HG03439 (cell line): ENCODE results near the gene HCCS.
"Not testable (repeated sequence)": the region's sequence is repeated elsewhere in the genome, so short reads cannot be mapped to it uniquely, and the experiment has no call there.

ENCODE experiments used
- ATAC-seq: cut with Tn5 transposase; IDR thresholded peaks from one replicate; pipeline ENCODE4 v1.9.1; 2021; ENCODE audit warnings: mild to moderate bottlenecking, moderate library complexity; ENCODE audit not compliant: unreplicated experiment

Gene HCCS

GRCh38 chrX:11119313-11119943 is 8.3 kb downstream of the HCCS start:
- ATAC-seq, result no peak

- ATAC-seq, result not testable (repeated sequence)
Measured at GRCh38 chrX:11123087-11123486, 12.0 kb downstream of the HCCS start.

GRCh38 chrX:11124112-11124511 is 13.0 kb downstream of the HCCS start:
- ATAC-seq, result no peak

DNA sequence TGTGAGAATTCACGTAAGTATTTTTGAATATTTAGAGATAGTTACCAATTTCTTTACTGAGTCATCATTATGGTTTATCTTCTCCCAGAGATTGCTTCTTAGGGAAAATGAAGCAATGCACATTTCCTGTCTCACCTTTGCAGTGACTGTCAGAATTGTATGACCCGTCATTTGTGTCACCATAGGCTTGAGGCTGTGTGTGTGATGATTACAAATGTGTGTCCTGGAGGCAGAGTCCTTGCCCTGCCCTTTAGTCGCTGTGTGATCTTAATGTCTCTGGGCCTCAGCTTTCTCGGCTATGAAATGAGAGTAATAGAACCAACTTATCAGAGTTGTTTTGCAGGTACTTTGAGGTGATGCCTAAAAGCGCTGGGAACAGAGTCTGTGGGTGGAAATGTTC is 13.9 kb downstream of the HCCS start:
- no peak for ATAC-seq

DNA sequence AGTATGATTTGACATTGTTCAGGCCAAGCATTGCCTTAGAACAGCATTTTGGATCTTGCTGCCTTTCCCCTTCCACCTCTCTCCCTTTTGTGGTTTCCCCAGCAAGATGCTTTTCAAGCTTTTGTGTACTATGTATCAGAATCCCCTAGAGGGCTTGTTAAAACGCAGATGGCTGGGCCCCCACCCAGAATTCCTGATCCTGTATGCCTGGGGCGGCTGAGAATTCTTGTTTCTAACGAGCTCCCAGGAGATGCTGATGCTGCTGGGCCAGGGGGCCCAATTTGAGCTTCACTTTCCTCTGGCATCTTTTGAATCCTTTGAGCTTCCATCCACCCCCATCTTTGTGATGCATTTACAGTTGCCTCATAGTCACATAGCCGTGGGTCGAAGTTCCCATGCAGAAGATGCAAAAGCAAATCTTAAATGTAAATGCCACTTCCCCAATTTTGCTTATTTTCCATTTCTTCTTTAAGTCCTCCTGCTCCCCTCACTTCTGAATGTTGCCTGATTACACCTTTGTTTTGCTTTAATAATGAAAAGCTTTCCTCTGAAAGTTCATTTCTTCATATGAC is 18.5 kb downstream of the HCCS start:
- ATAC-seq, result no peak

DNA sequence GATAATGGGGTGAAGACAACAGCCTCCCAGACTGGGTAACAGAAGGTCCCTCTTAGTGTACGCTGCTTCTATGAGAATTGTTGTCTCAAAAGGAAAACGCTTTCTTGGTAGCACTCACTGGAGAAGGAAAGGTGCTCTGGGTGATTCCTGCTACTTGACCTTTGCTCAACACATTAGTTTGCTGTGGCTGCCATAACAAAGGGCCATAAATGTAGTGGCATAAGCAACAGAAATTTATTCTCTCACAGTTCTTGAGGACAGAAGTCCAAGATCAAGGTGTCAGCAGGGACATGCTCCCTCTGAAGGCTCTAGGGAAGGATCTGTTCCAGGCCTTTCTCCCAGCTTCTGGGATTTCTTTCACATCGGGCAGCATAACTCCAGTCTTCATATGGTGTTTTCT is 19.0 kb downstream of the HCCS start:
- ATAC-seq, result no peak

GRCh38 chrX:11131146-11131545 is 20.0 kb downstream of the HCCS start:
- no peak for ATAC-seq

GRCh38 chrX:11135564-11136185 is 24.5 kb downstream of the HCCS start:
- ATAC-seq, result no peak

DNA sequence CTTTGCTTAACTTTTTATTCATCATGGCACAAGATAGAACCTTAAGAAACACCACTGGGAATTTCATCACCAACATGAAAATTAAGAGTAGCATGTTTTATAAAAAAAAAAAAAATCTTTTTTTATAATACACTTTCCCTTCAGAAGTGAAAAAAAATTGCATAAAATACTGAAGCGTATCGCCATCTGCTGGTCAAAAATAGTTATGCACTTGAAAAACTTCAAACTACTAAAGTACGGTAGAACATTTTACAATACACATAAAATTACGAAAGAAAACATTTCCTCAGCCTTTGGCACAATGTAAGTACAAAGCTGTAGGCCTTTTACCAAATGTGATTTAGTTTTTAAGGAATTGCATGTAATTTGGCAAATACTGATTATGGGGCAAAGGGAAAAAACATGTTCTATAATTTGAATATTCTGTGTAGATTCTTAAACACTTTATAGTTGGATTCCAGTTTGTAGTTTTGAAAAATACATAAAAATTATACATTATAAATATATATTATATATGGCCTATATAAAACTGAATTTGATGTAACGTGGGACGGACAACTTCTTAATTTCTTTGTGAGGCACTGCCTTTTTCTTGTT is 26.5 kb downstream of the HCCS start:
- ATAC-seq, result no peak

DNA sequence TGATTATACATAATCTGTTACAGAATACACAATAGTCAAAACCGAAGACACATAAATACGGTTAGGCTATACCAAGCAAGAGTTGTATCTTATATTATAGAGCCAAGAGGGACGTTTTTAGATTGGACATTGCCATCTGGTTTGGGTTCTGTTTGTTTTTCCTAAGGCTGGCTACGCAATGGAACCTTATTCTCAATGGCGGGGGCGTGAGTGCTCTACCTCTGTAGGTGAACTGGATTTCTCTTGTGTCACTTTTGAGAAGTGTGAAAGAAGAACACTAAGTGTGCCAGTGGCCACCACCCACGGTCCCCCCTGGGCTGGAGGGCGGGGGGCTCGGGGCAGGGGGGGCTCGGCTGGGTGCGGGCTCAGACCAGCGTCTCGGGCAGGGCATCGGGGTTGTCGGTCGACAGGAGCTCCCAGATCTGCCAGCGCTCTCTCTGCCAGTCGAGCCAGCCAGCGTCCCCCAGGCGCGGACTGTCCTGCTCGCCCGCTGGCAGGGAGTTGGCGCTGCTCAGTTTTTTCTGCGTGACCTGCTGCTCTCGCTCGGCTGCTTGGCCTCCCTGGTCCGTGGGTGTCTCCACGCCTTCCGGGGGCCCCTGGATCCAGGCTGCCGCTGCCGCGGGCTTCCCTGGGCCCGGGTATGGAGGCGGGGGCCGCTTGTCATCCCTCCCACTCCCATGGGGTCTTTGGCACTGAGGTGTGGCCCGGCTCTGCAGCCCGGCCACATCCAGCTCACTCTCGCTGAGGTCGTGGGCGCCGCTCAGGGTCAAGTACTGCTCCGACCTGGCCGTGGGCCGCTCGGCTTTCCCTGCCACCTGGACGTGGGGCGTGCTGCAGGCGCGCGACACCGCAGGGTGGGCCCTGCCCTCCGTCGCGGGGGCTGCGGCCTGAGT is 27.6 kb downstream of the HCCS start:
- ATAC-seq, result no peak

GRCh38 chrX:11143931-11144678 is 33.0 kb downstream of the HCCS start:
- no peak for ATAC-seq

DNA sequence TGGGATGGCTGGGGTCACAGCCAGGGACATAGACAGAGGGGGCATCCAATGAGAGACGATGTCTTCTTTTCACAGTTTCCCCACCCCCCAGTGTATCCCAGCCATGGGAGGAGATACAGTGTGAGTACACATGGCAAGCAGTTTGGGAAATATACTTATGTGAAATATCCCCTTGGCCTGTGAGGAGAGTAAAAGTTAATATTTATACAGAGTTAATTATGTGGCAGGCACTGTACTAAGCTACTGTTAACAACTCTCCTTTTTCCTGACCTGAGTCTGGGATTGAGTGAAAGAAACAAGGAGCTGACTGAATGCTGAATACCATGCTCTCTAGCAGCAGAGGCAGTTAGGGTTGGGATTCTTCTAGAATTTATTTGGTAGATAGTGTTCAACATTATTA is 35.3 kb downstream of the HCCS start:
- ATAC-seq, result no peak

DNA sequence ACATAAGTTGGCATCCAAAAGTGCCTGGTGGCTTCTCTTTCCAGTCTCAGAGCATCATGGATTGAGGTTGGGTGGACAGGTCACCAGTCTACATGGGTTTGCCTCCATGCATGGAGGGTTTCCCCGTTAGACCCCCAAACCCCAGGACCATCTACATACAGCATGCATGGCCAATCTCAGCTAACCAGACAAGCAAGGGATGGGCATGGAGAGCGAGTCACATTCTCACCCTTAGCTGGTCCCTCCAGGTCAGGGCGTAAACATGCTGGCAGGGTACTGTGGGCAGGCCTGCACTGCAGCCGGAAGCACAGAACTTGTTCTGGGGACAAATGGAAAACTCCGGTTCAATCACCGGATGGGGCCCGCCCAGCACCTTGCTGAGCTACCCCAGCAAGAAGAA is 37.3 kb downstream of the HCCS start:
- ATAC-seq, result no peak

- no peak for ATAC-seq
Measured at GRCh38 chrX:11151799-11152559, 40.8 kb downstream of the HCCS start.

- no peak for ATAC-seq
Measured at GRCh38 chrX:11159149-11159548, 48.0 kb downstream of the HCCS start.

DNA sequence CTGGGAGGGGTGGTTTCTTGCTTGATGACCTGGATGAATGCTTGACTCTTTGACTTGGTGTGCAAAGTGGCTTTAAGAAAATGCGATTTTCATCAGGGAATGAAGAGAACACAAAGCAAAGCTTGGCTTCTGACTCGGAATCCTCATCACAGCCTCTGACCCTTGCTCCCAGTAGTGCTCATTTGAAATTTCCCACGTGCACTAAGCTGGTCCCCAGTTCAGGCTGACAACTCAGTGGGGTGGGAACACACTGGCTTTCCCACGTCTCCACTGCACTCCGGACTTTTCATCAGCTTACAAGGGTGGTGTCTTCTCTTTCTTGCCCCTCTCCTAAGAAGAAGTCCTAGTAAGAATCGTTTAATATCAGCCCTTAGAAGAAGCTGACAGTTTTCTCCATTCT is 53.3 kb downstream of the HCCS start:
- no peak for ATAC-seq

DNA sequence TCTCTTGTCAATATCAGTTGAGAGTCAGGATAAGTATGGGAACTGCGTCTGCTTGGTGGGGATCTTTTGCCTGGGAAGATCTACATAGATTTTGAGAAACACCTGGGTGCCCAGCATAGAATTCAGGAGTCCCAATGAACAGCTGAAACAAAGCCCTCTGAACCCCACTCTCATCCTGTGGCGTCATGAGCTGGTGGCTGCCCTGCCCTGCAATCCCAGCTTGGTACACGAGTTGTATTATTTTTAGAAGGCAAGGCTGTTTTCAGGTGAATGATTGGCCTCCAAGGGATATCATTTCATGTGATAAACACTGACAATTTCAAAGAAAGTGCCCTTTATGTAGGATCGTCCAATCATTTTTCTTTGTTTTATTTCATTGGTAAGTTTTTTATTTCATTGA is 60.8 kb downstream of the HCCS start:
- no peak for ATAC-seq

- no peak for ATAC-seq
Measured at GRCh38 chrX:11172415-11172814, 61.3 kb downstream of the HCCS start.
